ENCODE data around the gene BRD2.
A peak's percentile ranks its signal among the peaks of the same experiment; 100 is the strongest.
"Not testable (repeated sequence)": the region's sequence is repeated elsewhere in the genome, so short reads cannot be mapped to it uniquely, and the experiment has no call there.

Gene BRD2

DNA sequence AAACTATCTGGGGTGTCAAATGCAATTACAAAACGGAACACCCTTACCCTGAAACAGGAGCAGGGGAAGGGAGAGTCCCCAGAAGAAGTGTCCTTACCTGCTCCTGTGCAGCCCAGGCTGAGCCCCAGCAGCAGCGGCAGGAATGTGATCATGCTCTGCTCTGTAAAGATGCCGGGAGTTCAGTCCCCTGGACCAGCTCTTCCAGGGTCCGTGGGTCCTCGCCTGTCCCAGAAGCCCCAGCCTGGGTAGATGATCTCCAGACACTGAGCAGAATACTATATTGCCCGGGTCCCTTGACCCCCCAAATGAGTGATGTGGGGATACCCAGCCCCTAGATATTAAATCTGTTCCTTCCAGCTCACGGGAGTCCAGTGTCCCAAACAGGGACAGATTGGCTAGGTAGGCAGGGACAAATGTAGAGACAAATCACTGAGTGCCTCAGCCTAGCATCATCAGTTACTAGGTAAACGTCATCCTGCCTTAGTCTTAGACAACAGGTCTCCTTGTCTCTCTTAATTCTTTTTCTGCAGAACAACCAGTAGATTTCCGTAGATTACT is 27.7 kb upstream of the BRD2 start, which contains the start of gene HLA-DMB:
Gene HLA-DMB, minus strand, starts transcription at position 373 of the 558 bp plus-strand sequence. Its CDS starts 221 bp downstream, at position 152.
- no peaks in the 10 kb centered on the region for H3K9me3 ChIP-seq (ENCODE audit: insufficient read depth, low read depth, low read length)
- no peak within 1 kb of the TSS for H3K27ac ChIP-seq (ENCODE audit: low read length)
- no peak within 1 kb of the TSS for H3K9ac ChIP-seq (ENCODE audit: low read depth, low read length)
- H3K4me3 ChIP-seq (ENCODE audit: low read length) = peak within 1 kb of the TSS; percentile 58; the same call in 1 of the 2 replicates
- H3K27me3 ChIP-seq (ENCODE audit: insufficient read depth, low read length) = peaks cover 13% of the 10 kb centered on the region; the same call in 1 of the 2 replicates
- no peaks in the 10 kb centered on the region for H3K36me3 ChIP-seq (ENCODE audit: insufficient read depth, low read depth, low read length)
- H3K4me1 ChIP-seq (ENCODE audit: insufficient read depth, low read length) = peaks cover 3% of the 10 kb centered on the region; the same call in 1 of the 2 replicates

DNA sequence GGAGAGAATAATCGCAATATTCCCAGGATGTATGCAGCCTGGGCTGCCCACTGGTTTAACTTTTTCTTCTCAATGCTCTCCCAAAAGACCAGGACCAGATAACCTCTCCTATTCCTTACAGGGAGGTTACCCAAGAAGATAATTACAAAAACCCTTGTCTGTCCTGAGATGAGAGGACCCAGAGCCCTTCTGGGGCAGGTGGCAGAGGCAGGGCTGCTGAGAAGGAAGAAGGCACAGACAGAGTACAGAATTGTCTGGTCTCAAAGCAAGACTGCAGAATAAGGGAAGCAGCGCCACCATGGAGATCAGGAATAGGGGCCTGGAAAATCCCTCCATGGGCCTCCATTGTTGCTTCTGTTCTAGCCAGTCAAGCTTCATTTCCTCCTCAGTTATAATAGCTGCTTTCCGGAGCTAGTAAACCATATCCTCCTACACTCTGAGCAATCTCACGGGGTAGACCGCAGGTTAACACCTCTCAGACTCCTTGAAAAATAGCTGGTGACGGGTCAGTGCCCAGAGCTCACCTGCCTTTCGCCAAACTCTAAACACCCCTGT is 27.1 kb upstream of the BRD2 start:
- Histone ChIP-seq H3K27me3 (ENCODE audit: insufficient read depth, low read length) (peaks cover 8% of the 10 kb centered on the region; the same call in 1 of the 2 replicates), H3K36me3 (ENCODE audit: insufficient read depth, low read depth, low read length) (no peaks in the 10 kb centered on the region), H3K4me1 (ENCODE audit: insufficient read depth, low read length) (peaks cover 3% of the 10 kb centered on the region; the same call in 1 of the 2 replicates), H3K27ac (ENCODE audit: low read length) (no peak overlapping the region), H3K9me3 (ENCODE audit: insufficient read depth, low read depth, low read length) (no peaks in the 10 kb centered on the region), H3K4me3 (ENCODE audit: low read length) (no peak overlapping the region), H3K9ac (ENCODE audit: low read depth, low read length) (no peak overlapping the region)

DNA sequence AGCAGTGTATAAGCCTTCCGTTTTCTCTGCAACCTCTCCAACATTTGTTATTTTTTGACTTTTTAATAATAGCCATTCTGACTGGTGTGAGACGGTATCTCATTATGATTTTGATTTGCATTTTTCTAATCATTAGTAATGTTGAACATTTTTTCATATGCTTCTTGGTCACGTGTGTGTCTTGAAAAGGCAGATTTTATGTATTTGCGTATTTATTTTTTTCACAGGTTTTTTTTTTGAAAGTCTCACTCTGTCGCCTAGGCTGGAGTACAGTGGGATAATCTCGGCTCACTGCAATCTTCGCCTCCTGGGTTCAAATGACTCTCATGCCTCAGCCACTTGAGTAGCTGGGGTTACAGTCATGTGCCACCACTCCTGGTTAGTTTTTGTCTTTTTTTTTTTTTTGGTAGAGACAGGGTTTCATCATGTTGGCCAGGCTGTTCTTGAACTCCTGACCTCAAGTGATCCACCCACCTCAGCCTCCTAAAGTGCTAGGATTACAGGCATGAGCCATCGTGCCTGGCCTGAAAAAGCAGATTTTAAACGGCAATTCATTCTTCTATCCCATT is 25.8 kb upstream of the BRD2 start:
- H3K4me3 ChIP-seq (ENCODE audit: low read length); H3K36me3 ChIP-seq (ENCODE audit: insufficient read depth, low read depth, low read length); H3K9ac ChIP-seq (ENCODE audit: low read depth, low read length); H3K9me3 ChIP-seq (ENCODE audit: insufficient read depth, low read depth, low read length); H3K4me1 ChIP-seq (ENCODE audit: insufficient read depth, low read length); H3K27ac ChIP-seq (ENCODE audit: low read length); H3K27me3 ChIP-seq (ENCODE audit: insufficient read depth, low read length): not testable (repeated sequence)

DNA sequence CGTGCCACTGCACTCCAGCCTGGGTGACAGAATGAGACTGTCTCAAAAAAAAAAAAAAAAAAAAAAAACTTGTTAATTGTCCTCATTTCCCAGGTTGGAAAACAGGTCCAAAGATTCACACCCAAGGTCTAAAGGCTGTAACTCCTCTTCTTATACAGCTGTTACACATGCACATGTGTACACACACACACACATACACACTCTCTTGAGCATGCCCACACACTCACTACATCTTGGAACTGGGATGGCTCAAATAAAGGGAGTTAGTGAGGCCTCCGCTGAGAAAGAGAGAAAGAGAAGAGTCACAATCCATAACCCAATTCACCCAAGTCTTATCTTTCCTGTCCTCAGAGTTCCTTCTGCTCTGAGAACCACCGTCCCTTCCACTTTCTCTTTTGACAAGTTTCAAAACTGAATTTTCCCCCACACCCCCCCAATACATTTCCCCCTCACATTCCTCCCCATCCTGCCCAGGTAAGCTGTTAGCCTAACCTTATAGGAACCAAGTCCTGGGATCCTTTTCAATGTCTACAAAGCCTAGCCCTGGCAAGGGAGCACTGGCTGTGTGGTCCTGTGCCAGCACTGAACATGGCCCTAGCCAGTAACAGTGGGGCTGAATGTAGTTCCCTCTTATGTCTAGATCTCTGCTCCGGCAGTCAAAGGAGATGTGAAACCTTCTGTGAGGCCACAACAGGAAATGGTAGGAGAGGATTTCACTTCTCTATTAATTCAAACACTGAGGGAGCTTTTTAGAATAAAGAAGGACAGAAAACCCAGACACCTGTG is 24.3 kb upstream of the BRD2 start:
- Histone ChIP-seq H3K4me3 (ENCODE audit: low read length) (no peak overlapping the region), H3K9ac (ENCODE audit: low read depth, low read length) (no peak overlapping the region), H3K27me3 (ENCODE audit: insufficient read depth, low read length) (no peaks in the 10 kb centered on the region), H3K27ac (ENCODE audit: low read length) (no peak overlapping the region), H3K9me3 (ENCODE audit: insufficient read depth, low read depth, low read length) (no peaks in the 10 kb centered on the region), H3K4me1 (ENCODE audit: insufficient read depth, low read length) (peaks cover 3% of the 10 kb centered on the region; the same call in 1 of the 2 replicates), H3K36me3 (ENCODE audit: insufficient read depth, low read depth, low read length) (no peaks in the 10 kb centered on the region)

DNA sequence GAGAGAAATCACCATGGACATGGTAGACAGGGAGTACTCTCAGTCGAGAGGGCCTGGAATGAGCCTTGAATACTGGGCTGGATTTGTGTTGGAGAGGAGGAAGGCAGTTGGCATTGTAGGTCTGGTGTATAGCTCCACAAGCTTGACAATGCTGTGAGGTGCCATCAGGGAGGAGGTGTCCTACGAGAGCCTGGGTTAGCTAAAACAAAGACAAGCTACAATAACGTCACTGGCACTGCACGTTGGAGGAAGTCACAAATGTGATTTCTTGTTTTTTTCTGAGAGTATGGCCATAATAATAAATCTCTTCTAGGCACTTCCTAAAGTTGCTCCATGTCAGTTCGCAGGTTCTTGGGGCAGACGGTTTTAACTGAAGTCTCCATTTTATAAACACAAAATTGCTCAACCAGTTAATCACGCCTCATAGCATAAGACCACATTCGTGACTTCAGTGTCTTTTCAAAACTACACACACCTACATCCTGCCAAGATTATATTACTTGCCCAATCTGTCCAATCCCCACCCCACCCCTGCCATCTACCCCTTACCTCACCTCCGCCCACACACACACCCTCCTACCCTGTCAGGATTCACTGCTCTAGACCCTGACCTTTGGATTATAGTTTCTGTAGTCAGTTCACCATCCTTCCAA is 23.2 kb upstream of the BRD2 start:
- Histone ChIP-seq H3K36me3 (ENCODE audit: insufficient read depth, low read depth, low read length) (no peaks in the 10 kb centered on the region), H3K9ac (ENCODE audit: low read depth, low read length) (no peak overlapping the region), H3K9me3 (ENCODE audit: insufficient read depth, low read depth, low read length) (no peaks in the 10 kb centered on the region), H3K27ac (ENCODE audit: low read length) (no peak overlapping the region), H3K27me3 (ENCODE audit: insufficient read depth, low read length) (no peaks in the 10 kb centered on the region), H3K4me3 (ENCODE audit: low read length) (no peak overlapping the region), H3K4me1 (ENCODE audit: insufficient read depth, low read length) (peaks cover under 1% of the 10 kb centered on the region; the same call in 1 of the 2 replicates)

DNA sequence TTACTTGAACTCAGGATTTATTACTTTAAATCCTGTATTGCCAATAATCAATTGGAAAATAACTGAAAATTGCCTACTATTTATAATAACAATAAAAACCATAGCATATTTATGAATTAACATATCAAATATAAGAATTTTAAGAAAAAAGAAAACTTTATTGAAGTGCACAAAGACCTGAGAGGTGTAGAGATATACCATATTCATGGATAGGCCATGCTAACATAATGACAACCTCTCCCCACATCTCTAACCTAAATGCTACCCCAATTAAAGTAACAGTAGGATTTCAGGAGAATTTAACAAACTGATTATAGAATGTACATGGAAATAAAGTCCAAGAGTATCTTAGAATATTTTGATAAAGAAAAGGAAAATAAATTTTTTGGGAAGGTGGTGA is 22.4 kb upstream of the BRD2 start:
- Histone ChIP-seq H3K27ac (ENCODE audit: low read length) (no peak overlapping the region), H3K4me3 (ENCODE audit: low read length) (no peak overlapping the region), H3K4me1 (ENCODE audit: insufficient read depth, low read length) (no peaks in the 10 kb centered on the region; the same call in 1 of the 2 replicates), H3K9ac (ENCODE audit: low read depth, low read length) (no peak overlapping the region), H3K9me3 (ENCODE audit: insufficient read depth, low read depth, low read length) (no peaks in the 10 kb centered on the region), H3K27me3 (ENCODE audit: insufficient read depth, low read length) (no peaks in the 10 kb centered on the region), H3K36me3 (ENCODE audit: insufficient read depth, low read depth, low read length) (no peaks in the 10 kb centered on the region)

DNA sequence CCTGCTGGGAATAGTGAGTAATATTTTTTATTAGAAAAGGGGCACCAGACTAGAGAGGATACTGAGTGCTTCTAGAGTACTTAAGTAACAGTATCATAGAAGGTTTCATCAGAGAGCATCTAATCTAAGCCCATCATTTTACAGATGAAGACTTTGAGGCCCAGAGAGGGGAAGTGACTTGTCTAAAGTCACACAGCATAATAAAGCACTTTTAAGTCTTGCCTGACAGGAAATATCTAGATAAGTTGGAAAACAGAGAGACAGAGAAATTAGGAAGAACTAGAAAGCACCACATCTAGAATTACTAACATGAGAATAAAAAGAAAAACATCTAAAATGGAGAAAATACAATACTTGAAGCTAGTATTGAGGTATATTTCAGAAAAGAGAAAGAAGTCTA is 21.5 kb upstream of the BRD2 start:
- no peaks in the 10 kb centered on the region for H3K27me3 ChIP-seq (ENCODE audit: insufficient read depth, low read length)
- H3K4me3 ChIP-seq (ENCODE audit: low read length) = no peak overlapping the region
- no peaks in the 10 kb centered on the region for H3K36me3 ChIP-seq (ENCODE audit: insufficient read depth, low read depth, low read length)
- H3K27ac ChIP-seq (ENCODE audit: low read length) = no peak overlapping the region
- H3K9me3 ChIP-seq (ENCODE audit: insufficient read depth, low read depth, low read length) = no peaks in the 10 kb centered on the region
- no peak overlapping the region for H3K9ac ChIP-seq (ENCODE audit: low read depth, low read length)
- no peaks in the 10 kb centered on the region for H3K4me1 ChIP-seq (ENCODE audit: insufficient read depth, low read length)

DNA sequence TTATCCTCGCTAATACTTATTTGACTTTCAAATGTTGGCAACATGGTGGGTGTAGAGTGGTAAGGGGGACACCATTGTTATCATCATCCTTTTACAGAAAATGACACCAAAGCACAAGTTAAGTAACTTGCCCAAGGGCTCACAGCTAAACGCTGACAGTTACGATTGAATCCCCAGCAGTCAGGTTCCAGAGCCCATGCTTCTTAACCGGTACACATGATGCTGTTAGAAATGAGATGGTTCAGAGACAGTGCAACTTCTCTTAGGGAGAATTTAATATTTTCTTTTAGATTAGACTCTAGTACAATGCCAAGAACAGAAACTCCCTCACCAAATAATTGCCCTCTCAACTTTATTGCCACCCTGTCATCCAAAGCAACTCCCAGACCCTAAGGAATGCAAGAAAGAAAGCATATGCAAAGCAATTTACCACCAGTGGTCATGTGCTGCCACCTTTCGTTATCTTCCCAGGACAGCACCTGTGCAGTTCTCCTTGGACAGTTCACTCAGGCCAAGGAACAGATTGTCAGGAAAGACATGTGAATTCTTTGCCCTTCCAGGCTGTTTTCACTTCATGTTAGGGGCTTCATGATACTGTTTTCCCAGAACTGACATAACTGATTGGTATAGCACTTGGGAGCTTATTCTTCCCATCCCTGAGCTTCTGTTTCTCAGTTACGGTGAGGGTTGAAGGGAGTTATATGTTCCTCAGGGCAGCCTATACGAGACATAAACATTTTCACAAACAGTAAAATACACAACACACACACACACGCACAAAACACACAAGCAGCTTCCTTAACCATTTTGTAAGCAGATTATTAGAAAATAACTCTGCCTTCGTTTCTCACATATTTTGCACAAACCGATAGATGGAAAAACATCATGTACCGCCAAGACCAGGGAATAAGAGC is 20.6 kb upstream of the BRD2 start:
- Histone ChIP-seq H3K36me3 (ENCODE audit: insufficient read depth, low read depth, low read length) (no peaks in the 10 kb centered on the region), H3K9me3 (ENCODE audit: insufficient read depth, low read depth, low read length) (no peaks in the 10 kb centered on the region), H3K9ac (ENCODE audit: low read depth, low read length) (no peak overlapping the region), H3K4me3 (ENCODE audit: low read length) (no peak overlapping the region), H3K27ac (ENCODE audit: low read length) (no peak overlapping the region), H3K27me3 (ENCODE audit: insufficient read depth, low read length) (no peaks in the 10 kb centered on the region), H3K4me1 (ENCODE audit: insufficient read depth, low read length) (no peaks in the 10 kb centered on the region)

DNA sequence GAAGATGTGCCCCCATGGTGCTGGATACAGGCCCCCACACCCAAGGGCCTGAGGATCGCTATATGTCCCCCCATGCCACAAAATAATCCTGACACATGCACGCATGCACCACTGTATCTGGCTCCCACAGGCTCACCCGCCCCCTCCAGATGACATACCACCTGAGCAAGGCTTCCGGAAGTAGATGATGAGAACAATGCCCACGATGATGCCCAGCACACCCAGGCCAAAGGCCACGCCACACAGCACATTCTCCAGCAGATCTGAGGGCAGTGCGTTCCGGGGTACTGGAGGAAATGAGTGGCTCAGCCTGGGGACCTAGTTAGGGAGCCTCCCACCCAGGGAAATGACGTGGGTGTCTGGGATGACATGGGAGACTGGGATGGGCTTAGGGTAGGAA is 19.3 kb upstream of the BRD2 start:
- Histone ChIP-seq H3K27me3 (ENCODE audit: insufficient read depth, low read length) (no peaks in the 10 kb centered on the region), H3K27ac (ENCODE audit: low read length) (no peak overlapping the region), H3K9ac (ENCODE audit: low read depth, low read length) (no peak overlapping the region), H3K4me1 (ENCODE audit: insufficient read depth, low read length) (no peaks in the 10 kb centered on the region), H3K9me3 (ENCODE audit: insufficient read depth, low read depth, low read length) (no peaks in the 10 kb centered on the region), H3K4me3 (ENCODE audit: low read length) (no peak overlapping the region), H3K36me3 (ENCODE audit: insufficient read depth, low read depth, low read length) (no peaks in the 10 kb centered on the region)

DNA sequence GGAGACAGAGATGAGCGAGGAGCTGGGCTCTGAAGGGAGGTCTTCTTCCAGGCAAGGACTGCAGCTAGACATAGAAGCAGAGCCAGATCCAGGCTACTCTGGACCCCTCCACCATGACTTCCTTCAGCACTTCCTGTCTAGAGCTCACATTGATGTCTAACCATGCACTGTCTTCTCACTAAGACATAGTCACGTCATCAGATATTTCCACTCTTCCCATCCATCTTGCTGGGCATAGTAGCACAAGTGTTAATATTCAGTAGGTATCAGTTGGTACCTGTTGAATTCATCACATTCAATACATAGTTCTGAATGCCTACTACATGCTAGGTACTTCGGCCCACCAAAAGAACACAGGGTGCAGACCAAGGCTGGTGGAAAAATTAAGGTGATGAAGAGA is 18.4 kb upstream of the BRD2 start:
- Histone ChIP-seq H3K4me1 (ENCODE audit: insufficient read depth, low read length) (no peaks in the 10 kb centered on the region), H3K27ac (ENCODE audit: low read length) (no peak overlapping the region), H3K9ac (ENCODE audit: low read depth, low read length) (no peak overlapping the region)

DNA sequence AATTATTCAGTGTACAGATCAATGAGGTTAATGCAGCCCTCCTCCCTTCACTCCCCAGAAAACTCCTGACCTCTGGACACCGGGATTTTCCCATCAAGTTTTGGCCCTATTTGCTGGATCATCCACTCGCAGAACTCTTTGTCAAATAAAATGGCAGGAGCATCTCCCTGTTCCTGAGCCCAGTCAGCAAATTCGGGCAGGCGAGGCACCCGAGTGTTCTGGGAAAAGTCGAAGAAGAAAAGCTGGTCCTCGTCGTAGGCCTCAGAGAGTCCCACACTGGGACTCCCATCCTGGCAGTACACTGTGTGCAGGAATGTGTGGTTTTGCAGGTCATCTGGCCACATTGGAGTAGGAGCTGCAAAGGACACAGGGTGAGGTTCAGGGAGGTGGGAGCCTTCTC is 17.9 kb upstream of the BRD2 start:
- no peaks in the 10 kb centered on the region for H3K4me1 ChIP-seq (ENCODE audit: insufficient read depth, low read length)
- no peaks in the 10 kb centered on the region for H3K36me3 ChIP-seq (ENCODE audit: insufficient read depth, low read depth, low read length)
- H3K27ac ChIP-seq (ENCODE audit: low read length) = no peak overlapping the region
- H3K27me3 ChIP-seq (ENCODE audit: insufficient read depth, low read length) = no peaks in the 10 kb centered on the region
- H3K9me3 ChIP-seq (ENCODE audit: insufficient read depth, low read depth, low read length) = no peaks in the 10 kb centered on the region
- no peak overlapping the region for H3K9ac ChIP-seq (ENCODE audit: low read depth, low read length)
- H3K4me3 ChIP-seq (ENCODE audit: low read length) = no peak overlapping the region

More for the DNA sequence above, 18.4 kb upstream of the BRD2 start:
- no peaks in the 10 kb centered on the region for H3K9me3 ChIP-seq (ENCODE audit: insufficient read depth, low read depth, low read length)
- H3K4me3 ChIP-seq (ENCODE audit: low read length) = no peak overlapping the region
- no peaks in the 10 kb centered on the region for H3K27me3 ChIP-seq (ENCODE audit: insufficient read depth, low read length)
- no peaks in the 10 kb centered on the region for H3K36me3 ChIP-seq (ENCODE audit: insufficient read depth, low read depth, low read length)

Measured in iPS-20b (cell line).